Anterior cingulate cortex (tissue), 58 donors: Measurements from ENCODE around the gene TWF1.
A peak's percentile ranks its signal among the peaks of the same experiment; 100 is the strongest.
"Not testable (repeated sequence)": the region's sequence is repeated elsewhere in the genome, so short reads cannot be mapped to it uniquely, and the experiment has no call there.

ENCODE experiments used
- DNase-seq, 58 donors: peaks; one replicate each; lab custom pipeline; 2025; lab: John Stamatoyannopoulos, UW

Gene TWF1

DNA sequence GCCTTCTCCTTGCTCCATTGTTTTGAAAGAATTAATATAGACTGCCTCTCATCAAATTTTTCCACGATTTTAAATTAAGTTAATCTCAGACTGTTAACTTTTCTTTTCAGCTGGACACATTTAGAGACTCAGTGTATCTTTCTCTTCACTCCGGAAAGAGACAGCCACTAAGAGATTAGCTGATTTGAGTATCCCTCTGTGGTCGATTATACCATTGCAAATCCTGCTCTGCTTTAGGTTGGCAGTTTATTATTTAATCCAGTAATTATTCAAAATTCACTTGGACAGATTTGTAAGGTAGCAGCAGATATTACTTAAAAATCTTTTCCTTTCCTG is 588 bp upstream of the TWF1 start:
- no peak for DNase-seq

DNA sequence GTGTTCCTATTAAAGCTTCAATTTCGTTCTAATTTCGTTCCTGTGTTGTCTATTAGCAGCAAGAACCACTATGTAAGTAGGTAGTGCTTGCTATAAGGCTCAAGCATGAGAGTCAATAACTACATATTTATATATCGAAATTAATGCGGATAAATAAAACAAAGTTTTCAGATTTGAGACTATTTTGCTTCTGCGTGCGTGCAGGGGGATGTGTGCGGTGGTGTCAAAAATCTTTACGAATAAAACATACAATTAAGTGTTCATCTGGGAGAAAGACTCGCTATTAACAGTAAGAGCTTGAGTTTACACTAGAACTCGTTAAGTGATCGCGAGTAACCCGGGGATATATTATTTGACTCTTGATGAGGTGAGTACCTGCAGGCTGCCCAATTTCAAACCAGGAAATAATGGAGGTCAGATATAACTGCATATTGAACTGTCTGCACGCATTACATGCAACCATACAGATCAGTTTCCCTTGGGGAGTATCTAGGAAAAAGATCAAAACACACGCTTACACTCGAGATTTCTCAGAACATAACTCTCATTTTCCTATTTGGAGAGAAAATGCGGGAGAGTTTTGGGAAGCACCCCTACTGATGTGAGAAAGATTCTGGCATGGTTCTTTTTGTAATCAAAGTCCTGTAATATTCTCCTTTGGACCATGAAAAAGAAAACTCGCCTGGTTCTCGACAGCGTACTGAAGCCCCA is 813 bp downstream of the TWF1 start:
- no peak for DNase-seq

DNA sequence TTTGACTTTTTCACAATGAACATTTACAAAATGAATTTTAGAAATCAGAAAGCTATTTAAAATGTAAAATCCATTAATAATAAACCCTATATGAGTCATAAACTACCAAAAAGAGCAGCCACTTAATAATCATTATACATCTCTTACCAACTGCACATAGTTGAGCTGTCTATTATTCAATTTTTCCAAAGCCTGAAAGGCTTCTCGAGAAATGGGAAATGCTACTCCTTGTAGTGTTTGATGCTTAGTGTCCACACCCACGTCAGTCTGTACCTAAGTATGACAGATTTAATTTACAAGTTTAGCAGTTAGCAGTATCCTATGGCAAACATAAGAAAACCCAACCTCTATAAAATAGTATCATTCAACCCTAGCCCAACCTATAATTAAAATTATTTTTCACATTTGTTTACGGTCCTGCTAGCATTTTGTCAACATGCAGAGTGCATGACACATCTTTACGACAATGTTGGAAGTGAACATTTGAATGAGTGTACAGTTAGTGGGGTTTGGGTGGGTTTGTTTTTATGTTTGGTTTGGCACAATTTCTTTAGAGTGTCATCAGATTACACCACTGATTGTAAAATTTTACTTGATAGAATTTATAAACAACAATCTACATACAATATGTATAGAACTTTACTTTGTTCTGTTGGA is 8.4 kb downstream of the TWF1 start:
- no peak for DNase-seq

DNA sequence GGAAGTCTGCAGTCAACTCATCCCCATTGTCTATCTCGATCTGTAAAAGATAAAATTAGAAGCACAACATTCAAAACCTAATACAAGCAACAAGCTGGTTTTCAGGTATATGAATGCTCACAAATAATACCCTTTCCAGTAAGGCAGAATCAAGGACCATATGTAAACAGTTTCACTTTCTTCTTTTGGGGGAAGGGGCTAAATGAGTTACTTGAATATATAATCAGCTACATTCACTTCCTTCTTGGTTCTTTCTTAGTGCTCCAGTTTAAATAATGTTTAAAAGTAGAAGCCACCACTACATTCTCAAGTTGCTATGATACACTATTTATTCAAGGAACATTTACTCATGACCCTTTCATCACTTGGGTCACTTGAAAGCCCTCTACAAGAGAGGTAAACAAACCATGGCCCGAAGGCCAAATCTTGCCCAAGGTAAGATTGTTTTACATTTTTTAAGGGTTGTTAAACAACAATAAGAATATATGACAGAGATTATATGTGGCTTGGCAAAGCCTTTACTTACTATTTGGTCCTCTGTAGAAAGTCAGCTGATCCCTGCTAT is 10.3 kb downstream of the TWF1 start:
- DNase-seq: no peak

DNA sequence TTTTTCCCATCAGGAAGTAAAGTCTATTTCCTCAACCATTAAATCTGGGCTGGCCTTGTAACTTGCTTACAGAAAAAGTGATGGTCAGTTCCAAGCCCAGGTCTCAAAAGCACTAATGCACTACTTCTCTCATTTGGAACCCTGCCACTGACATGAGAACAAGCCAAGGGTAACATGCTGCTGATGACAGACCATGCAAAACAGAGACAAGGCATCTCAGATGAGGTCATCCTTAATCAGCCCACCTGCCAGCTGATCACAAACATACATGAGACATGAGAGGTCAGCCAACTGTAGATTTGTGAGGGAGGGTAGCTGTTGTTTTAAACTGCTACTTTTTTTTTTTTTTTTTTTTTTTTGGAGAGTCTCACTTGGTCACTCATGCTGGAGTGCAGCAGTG is 16.2 kb downstream of the TWF1 start:
- no peak for DNase-seq

DNA sequence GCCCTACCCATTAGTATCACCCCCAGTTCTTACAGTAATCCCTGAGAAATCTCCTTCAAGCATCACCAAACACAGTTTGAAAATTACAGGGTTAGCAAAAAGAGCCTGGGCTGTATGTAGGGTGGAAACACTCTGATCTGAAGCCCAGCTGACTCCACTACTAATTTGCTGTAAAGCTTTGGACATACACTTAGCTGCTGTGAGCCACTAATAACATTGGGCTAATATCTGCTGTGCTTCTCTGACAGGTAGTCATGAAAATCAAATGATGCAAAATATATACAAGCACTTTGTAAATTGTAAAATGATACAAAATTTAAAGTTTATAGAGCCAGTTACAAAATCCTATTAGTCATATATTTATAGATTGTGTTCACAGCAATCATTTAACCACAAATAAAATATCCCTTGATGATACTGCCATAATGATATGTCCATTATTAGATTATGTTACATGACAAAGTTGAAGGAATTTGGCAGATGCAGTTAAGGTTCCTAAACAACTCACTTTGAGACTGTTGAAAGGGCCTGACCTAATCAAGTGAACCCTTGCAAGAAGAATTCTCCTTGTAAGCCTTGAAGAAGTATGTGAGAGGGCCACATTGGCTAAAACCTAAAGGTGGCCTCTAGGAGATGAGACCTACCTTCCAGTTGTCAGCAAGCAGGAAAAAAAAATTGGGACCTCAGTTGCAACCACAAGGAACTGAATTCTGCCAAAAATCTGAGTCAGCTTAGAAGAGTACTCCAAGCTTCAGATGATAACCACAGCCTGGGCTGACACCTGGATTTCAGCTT is 19.0 kb downstream of the TWF1 start:
- no peak for DNase-seq

DNA sequence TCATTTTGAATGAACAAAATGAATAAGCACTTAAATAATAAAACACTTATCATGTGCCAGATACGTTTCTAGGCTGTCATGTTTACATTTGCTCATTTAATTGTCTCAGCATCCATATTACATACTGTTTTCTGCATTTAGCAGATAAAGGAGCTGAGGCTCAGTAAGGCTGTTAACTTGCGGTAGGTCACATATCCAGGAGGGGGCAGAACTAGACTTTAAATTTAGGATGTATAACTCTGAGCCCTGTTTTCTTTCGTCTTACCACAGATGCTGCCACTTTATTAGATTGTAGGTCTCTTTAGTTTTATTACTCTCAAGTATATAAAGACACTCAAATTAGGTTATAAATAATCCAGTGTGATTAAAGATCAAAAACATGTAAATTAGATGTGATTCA is 29.6 kb downstream of the TWF1 start:
- DNase-seq: peak in 1 of 58 donors; percentile 16

DNA sequence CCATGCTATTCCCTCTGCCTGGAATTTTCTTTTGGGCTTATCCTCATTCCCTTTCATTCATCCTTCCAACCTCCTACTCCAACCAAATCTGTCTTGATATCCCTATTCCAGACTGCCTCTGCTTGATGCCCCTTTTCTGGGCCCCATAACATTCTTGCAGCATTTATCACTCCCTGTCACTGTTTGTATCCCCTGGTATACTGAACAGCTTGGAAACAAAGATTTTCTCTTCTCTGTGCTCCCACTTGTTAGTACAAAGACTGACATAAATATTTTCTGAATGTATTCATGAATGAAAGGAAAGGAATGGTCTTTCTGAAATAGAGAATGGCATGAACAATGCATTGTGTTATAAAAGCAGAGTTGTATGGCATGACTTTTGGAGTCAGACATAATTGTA is 39.8 kb downstream of the TWF1 start:
- DNase-seq: no peak

DNA sequence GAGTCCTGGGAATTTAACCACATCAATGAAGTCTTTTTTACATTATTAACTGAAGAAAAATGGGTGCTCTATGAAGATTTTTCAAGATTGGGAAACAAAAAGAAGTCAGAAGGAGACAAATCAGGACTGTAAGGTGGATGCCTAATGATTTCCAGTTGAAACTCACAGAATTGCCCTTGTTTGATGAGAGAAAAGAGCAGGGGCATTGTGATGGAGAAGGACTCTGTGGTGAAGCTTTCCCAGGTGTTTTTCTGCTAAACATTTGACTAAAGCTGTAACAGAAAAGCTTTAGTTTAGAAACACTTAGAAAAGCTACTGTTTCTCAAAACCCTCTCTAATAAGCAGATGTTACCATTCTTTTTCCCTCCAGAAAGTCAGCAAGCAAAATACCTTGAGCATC is 41.6 kb downstream of the TWF1 start:
- no peak for DNase-seq

DNA sequence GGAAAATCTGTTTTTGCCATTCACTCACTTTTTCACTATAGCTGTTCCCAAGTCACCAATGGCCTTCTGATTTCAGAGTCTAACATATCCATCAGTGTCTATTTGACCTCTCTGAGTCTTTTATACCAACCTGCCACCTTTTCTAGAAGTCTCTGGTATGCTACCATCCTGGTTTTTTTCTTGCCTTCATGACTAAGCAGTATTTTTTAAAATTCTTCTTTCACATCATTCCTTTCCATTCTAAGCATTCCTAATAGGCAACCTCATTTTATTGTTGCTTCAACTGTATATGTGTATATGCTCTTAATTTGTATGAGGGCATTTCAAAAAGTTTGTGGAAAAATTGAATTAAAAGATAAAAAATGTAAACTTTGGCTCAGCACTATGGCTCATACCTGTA is 42.3 kb downstream of the TWF1 start:
- no peak for DNase-seq

DNA sequence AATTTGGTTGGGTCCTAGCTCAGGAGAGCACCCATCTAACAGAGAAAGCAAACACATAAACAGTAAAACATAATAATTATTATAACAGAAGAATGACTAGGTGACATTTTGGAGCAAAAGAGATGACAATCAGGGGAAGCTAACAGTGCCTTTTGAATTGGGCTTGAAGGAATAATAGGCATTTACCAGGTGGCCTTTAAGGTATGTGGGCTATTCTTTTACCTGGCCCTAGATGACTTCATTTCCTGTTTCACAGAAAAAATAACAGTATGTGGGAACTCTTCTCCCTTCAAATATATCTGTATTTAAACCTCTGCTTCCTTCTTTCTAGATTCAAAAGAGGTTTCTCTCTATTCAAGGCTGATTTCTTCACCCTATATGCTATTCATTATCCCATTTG is 43.5 kb downstream of the TWF1 start:
- DNase-seq: no peak

DNA sequence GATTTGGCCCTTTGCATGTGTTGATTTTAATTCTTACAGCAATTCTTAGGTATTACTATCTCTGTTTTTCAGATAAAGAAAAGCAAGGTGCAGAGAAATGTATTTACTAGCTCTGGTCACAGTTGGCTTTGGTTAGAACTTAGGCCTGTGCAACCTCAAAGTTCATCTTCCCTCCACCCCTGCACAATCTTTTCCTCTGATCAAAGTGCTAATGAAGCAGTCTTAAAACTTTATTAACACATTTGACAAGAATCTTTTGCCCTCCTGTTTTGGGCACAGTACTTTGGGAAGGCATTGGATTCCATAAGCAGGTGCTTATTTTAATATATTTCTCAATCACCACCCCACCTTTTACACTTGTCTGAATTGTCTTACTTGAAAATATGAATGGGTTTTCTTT is 44.6 kb downstream of the TWF1 start:
- no peak for DNase-seq

DNA sequence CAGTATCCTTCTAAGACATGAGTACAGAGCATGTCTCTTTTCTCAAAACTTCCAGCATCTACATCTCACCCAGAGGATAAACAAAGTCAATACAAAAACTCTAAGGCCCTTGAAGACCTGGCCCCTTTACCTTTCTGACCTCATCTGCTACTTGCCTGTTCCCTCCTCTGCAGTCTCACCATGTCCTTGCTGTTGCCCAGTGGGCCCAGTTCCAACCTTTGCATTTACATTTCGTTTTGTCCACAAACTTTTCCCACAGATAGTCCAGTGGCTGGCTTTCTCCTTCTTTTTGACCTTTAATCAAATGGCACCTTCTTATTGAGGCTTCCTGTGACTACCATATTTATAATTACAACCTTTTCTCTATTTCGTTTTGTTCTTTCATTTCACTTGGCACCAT is 45.7 kb downstream of the TWF1 start:
- DNase-seq: no peak

DNA sequence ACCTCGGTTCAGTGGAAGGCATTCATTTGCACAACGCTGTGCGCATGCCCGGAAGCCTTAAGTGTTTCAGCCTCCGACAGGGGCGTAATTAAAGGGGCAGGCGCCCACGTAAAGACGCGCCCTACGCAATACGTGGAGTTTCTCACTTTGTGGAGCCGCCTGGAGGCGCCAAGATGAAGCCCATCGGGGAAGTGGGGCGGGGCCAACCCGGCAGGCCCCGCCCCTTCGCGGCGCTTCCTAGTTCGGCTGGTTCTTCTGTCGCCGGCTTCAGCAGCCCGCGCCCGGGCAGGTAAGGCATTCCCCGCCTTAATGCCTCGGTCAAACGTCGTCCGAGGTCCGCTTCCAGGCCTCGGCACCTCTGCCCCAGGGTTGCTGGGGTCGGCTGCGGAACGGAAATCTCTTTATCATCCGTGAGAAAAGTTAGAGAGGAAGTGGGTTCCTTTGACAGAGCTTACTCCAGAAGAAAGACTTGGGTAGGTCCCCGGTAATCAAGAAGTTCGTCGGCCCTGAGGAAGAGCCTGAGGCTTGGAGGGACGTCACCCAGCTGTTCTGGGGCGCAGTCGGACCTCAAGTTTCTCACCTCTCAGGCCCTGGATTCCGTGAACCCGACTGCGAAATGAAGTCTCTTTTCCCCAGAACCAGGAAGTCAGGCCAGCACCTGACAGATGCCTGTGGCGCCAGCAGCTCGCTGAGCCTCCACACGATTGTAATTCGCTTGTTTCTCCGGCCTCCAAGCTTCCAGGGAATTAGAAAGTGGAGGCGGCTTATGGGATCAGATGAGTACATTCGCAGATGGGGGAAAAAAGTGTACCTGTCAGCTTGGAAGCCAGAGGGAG is 47.2 kb downstream of the TWF1 start, which contains the start of the genes IRAK4 and PUS7L:
Gene IRAK4 (plus strand): TSS at position 224 of the 836 bp plus-strand sequence. CDS start 9,161 bp downstream, outside the sequence.
Gene PUS7L (minus strand): TSS at position 63 of the 836 bp plus-strand sequence. CDS start 3,545 bp downstream, outside the sequence.
- DNase-seq: peak; percentile 25 to 96 (median 90)

DNA sequence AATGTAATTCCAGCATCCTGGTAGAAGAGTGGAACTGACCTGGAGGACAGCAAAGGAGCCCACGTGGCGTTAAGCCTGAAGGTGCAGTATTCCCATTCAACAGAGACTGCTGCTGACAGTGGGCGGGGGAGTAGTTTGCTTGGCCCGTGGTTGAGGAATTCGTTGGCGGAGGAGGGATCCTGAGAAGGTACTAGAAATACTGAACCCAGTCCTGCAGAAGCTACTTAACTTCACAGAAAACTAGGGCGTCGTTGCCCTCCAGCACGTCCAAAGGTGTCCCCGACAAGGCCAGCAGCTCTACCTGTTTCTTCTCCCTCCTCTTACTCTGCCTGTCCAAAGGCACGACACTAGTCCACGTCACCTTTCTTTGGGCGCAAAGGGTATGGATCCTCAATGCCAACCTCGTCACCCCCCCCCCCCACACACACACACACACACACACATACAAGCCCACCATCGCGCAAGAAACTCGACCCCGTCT is 47.8 kb downstream of the TWF1 start:
- DNase-seq: peak in 27 of 58 donors; percentile 19 to 76 (median 42)

DNA sequence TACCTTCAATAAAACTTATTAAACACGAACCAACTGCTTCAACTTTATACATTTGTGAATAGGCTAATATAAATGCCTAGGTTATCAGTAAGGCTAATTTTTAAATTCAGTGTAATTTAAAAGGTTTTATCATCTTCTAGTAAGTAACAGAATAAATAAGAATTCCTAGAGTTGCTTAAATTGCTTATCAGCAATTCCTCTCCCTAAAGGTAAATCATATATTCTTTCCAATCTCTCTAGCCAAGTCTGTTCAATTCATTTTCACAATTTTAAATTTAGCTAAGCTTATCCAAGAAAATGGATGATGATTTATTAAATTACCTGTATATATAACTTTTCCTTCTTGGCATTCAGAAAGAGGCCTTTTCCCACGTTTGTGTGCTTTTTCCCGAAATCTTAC is 52.1 kb downstream of the TWF1 start:
- DNase-seq: no peak

DNA sequence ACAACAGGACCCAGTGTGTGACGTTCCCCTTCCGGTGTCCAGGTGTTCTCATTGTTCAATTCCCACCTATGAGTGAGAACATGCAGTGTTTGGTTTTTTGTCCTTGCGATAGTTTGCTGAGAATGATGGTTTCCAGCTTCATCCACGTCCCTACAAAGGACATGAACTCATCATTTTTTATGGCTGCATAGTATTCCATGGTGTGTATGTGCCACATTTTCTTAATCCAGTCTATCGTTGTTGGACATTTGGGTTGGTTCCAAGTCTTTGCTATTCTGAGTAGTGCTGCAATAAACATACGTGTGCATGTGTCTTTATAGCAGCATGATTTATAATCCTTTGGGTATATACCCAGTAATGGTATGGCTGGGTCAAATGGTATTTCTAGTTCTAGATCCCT is 54.8 kb downstream of the TWF1 start:
- not testable (repeated sequence) for DNase-seq

DNA sequence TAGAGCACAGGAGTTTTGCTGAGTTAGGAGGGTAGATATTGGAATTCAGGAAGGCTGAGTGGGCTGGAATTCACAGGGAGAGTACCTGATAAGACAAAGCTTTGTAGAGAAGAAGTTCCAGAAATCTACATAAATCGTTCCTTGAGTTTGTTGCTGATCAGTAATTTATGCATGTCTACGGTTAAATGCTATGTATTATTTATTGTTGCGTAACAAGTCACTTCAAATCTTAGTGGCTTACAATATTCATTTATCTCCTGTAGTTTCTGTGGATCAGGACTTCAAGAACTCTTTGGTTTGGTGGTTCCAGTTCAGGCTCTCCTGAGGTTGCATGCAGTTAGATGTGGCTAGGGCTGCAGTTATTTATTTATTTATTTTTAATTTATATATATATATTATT is 55.3 kb downstream of the TWF1 start:
- no peak for DNase-seq

DNA sequence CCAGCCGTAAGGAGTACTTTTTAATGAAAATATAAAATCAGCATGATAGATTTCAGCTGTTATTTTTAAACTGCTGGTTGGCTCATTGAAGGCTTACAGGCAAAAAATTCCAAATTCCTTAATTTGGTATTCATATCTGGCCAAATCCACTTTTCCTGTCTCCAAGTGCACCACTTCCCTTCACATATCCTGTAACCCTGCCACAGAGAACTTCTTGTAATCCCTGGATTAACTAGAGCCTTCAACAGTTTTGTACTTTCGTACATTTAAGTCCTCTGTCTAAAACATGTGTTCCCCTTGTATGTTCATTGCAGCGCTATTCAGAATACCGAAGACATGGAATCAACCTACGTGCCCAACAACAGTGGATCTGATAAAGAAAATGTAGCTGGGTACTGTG is 57.1 kb downstream of the TWF1 start:
- DNase-seq: no peak

DNA sequence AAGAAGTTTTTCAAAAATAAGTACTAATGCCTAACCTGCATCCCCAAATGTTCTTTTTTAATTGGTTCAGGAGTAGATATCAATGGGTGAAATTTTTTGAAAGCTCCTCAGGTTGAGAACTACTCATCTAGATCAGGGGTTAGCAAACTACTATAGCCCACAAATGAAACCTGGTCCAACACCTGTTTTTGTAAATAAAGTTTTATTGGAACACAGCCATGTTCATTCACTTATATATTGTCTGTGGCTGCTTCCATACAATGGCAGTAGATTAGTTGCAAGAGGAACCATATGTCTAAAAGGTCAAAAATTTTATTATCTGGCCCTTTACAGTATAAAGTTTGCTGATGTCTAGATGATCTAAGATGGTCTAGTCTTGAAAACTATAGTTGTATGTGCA is 61.3 kb downstream of the TWF1 start:
- no peak for DNase-seq
